ENCODE data around the gene LRRC46. TPM values are rescaled to one million over a fixed set of nuclear protein-coding genes. Genes with fewer than 3 reads are reported as not detected.

Gene LRRC46
- total and polyA plus RNA-seq, 2 of the 4 experiments (the other 2 are of a cell fraction): 0.77 TPM; not detected in 1

- no peak for TF ChIP-seq FOS (IDR thresholded peaks at IDR 0.05; ENCODE audit: low read depth, low read length)
These were observed 24.6 kb upstream of the LRRC46 start (continued) for GRCh38 chr17:47806913-47807255.

- Histone ChIP-seq H3K4me2 (ENCODE audit: low read depth, low read length) (no peak overlapping the region), H2BK20ac (ENCODE audit: low read depth, low read length) (no peak overlapping the region), H3K4me3 (ENCODE audit: insufficient read depth, low read depth, low read length) (no peak overlapping the region), H4K5ac (ENCODE audit: low read depth, low read length) (no peak overlapping the region), H2BK15ac (ENCODE audit: low read depth, low read length) (no peak overlapping the region), H3K56ac (ENCODE audit: extremely low read depth, insufficient read depth, low read length) (no peak overlapping the region), H3K4ac (ENCODE audit: low read depth, low read length) (no peak overlapping the region), H3K9ac (ENCODE audit: low read depth, low read length) (no peak overlapping the region), H3K9me1 (ENCODE audit: insufficient read depth, low read length) (0 out of 2 replicates have a peak, but pooled peaks cover 2% of the 10 kb centered on the region), H3K4me1 (ENCODE audit: control insufficient read depth, insufficient read depth, low read length) (peaks cover 3% of the 10 kb centered on the region; the same call in 1 of the 2 replicates), H4K91ac (ENCODE audit: insufficient read depth, low read depth, low read length) (no peak overlapping the region), H3K9me3 (ENCODE audit: control insufficient read depth, insufficient read depth, low read length) (no peaks in the 10 kb centered on the region), H3K27ac (ENCODE audit: insufficient read depth, low read length) (no peak overlapping the region), H2AK5ac (ENCODE audit: low read depth, low read length) (no peak overlapping the region), H3K27me3 (ENCODE audit: control insufficient read depth, insufficient read depth, low read length) (peaks cover 19% of the 10 kb centered on the region), H3K18ac (ENCODE audit: low read depth, low read length) (no peak overlapping the region), H3K36me3 (ENCODE audit: control insufficient read depth, insufficient read depth, low read length) (peaks cover 30% of the 10 kb centered on the region), H2AFZ (replicated peaks; ENCODE audit: low read length, poor library complexity) (no peak overlapping the region), H2BK120ac (ENCODE audit: low read depth, low read length) (no peak overlapping the region), H2BK5ac (ENCODE audit: low read depth, low read length, poor library complexity, severe bottlenecking) (no peak overlapping the region), H4K20me1 (ENCODE audit: insufficient read depth, low read length) (peaks cover 32% of the 10 kb centered on the region), H4K8ac (ENCODE audit: low read depth in 2 of 2, low read length in 2 of 2) (no peak overlapping the region), H3K14ac (replicated peaks; ENCODE audit: low read depth, low read length) (no peak overlapping the region), H2AK9ac (replicated peaks; ENCODE audit: low read depth, low read length, poor library complexity) (no peak overlapping the region), H3K79me1 (ENCODE audit: low read depth in 1 of 2, low read length in 2 of 2) (no peaks in the 10 kb centered on the region), H3K23ac (ENCODE audit: low read depth, low read length) (no peak overlapping the region)
- DNase-seq (no peak), ATAC-seq (ENCODE audit: low read depth) (no peak)
- intact Hi-C loops (cut with micrococcal nuclease): no loop called here
- in situ Hi-C loops (cut with MboI; ENCODE audit: low sequenced_read_pairs): no loop called here
- dilution Hi-C loops (cut with HindIII; ENCODE audit: low sequenced_read_pairs, unreplicated experiment): no loop called here
- ChIA-PET POLR2A (ENCODE audit: unreplicated experiment) (no interaction called here), CTCF (no interaction called here)
- TF ChIP-seq MAFK (IDR thresholded peaks at IDR 0.05; ENCODE audit: low read depth, low read length) (no peak), MAZ (IDR thresholded peaks at IDR 0.05; ENCODE audit: borderline replicate concordance, low read depth, low read length) (no peak), RAD21 (IDR thresholded peaks at IDR 0.05; ENCODE audit: low read length) (no peak), CHD1 (IDR thresholded peaks at IDR 0.05; ENCODE audit: low read depth, low read length) (no peak), USF2 (IDR thresholded peaks at IDR 0.05; ENCODE audit: low read depth, low read length) (no peak), FOS (IDR thresholded peaks at IDR 0.05; ENCODE audit: low read depth, low read length) (no peak), CTCF (conservative IDR thresholded peaks at IDR 0.05; ENCODE audit: low read depth, low read length) (no peak), RFX5 (IDR thresholded peaks at IDR 0.05; ENCODE audit: low read depth, low read length) (no peak), BHLHE40 (IDR thresholded peaks at IDR 0.05; ENCODE audit: low read depth, low read length) (no peak), POLR2A (IDR thresholded peaks at IDR 0.05; ENCODE audit: low read depth, low read length) (no peak), ELK1 (IDR thresholded peaks at IDR 0.05; ENCODE audit: borderline replicate concordance, low read depth, low read length) (no peak), RCOR1 (IDR thresholded peaks at IDR 0.05; ENCODE audit: insufficient replicate concordance, low read length) (no peak), NFE2L2 (IDR thresholded peaks at IDR 0.05; ENCODE audit: low read depth, low read length) (no peak), SMC3 (IDR thresholded peaks at IDR 0.05; ENCODE audit: low read depth, low read length) (no peak)
- WGBS, 2 experiments (ENCODE audit: extremely low coverage in 2 of 2, insufficient read length in 1 of 2): 89% methylated on average over 7 of the region's 11 CpGs; no CpG with 5 or more reads in 1 of the 2 experiments
- BruUV-seq (replicated peaks): no TSS peak
These were observed 24.0 kb upstream of the LRRC46 start for GRCh38 chr17:47807421-47807820.

All from IMR-90 (cell line).